ENCODE data around the gene FBXO42.

FBXO42 gene

DNA sequence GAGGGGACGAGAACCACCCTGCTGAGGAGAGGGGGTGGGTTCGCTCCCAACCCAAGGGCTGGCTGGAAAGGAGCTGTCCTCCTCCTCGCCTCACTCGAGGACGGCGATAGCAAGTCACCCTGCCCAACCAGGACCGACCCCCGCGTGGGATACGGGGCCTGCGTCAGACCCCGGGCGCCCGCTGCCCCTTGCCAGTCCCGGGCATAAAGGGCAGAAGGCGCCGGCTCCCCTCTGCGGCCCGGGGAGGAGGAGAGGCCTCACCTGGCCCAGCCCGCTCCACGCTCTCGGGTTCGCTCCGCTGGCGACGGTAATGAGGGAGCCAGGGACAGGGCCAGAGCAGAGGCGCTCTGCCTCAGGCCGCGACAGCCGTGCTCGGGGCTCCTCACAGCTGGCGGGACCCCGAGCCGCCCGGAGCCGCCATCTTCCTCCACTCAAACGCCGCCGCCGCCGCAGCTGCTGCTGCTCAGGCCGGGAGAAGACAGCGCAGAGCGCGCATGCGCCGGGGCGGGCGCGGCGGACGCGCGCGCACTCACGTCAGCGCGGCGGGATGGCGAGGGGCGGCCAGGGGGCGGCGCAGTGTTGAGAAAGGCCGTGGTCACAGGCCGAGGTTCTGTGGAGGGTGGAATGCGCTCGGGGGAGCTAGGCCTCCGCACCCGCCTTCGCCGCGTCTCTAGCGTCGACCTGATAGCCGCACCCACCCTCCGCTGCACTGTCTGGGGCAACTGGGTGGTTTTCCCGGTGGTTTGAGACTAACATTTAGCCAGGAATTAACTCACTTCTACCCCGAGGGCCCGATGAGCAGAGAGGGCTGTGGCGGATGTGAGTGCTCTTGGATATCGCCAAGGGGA, at the start of gene FBXO42:
FBXO42 (minus strand) TSS at position 487 of the 848 bp plus-strand sequence. CDS start 37,062 bp downstream, outside the sequence.
- DNase-seq (ENCODE audit: low read depth), result peak; percentile 90

DNA sequence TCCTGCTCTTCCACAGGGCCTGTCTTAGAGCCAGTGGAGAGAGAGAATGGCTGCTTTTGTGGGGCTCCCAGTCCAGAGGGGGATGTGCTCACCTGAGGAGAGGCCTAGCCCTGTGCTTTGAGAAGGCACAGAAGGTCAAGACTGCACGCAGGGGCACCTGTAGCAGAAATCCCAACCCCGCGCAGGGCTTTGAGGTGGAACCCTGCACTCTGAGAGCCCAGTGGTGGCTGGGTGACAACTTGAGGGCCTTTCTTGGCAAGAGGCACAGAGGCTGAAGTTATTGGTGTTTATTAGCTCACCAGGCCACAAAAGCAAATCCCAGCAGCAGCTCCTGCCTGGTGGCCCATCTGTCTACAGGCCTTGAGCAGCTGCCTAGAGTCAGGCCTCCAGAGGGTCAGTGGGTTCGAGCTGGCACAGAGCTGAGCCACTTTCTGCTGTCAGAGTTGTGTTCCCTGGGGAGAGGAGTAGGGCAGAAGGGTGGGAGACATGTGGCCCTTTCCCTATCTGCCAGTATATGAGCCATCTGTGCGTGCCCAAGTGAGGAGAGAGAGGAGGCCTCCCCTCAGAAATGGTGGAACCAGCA, 46.2 kb upstream of the FBXO42 start:
- no peak for DNase-seq (ENCODE audit: low read depth)

GRCh38 chr1:16397120-16397519, 44.8 kb upstream of the FBXO42 start:
- no peak for DNase-seq (ENCODE audit: low read depth)

DNA sequence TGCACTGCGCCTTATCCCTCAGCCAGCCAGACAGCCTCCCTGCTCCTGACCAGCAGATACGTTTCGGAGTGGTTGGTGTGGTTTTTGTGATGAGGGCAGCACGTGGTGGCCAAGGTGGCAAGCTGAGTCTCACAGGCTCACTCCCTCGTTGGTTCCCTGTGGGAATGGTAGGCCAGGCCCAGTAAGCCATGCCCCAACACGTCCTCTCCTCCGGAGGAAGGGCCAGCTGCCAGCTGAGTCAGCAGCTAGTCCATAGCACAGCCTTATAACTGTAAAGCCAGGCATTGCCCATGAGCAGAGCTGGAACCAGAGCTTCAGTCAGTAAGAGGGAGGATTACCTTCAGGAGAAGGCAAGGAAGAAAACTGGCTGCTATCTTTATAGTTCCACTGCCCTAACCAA, 44.3 kb upstream of the FBXO42 start:
- DNase-seq (ENCODE audit: low read depth), result no peak

GRCh38 chr1:16394977-16395376, 42.7 kb upstream of the FBXO42 start:
- no peak for DNase-seq (ENCODE audit: low read depth)

- no peak for DNase-seq (ENCODE audit: low read depth)
Measured at GRCh38 chr1:16393570-16394521, 41.6 kb upstream of the FBXO42 start.

GRCh38 chr1:16392740-16393569, 40.7 kb upstream of the FBXO42 start:
- DNase-seq (ENCODE audit: low read depth), result no peak

GRCh38 chr1:16391411-16391810, 39.1 kb upstream of the FBXO42 start:
- DNase-seq (ENCODE audit: low read depth), result no peak

- no peak for DNase-seq (ENCODE audit: low read depth)
Measured at GRCh38 chr1:16387201-16388188, 35.2 kb upstream of the FBXO42 start.

DNA sequence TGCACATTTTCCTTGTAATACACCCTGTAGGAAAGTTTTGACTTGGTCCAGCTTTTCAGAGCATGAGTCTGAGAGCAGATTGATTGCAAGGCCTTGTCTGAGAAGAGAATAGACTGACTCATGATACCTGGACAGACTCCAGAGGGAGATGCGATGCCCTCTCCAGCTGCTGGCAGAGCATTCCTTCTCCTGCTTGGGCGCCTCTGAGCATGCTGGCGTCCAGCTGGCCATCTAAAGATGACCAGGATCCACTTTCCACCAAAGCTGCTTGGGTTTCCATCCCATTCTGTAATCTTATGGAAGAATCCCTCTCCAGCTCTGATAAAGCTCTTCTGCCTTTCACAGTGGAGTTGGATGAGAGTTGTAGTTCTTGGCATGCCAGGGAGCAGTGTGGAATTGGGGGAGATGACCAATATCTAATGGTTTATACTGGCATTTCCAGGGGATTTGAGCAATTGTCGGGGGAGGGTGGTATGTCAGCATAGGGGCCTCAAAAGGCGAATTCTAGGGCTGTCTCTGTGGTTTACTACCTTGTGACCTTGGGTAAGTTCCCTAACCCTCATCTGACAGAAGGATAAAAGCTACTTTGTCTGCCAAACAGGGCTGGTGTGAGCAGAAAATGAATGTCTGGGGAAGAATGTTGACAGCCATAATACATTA, 34.3 kb upstream of the FBXO42 start:
- no peak for DNase-seq (ENCODE audit: low read depth)

GRCh38 chr1:16385659-16386453, 33.6 kb upstream of the FBXO42 start:
- DNase-seq (ENCODE audit: low read depth), result no peak

DNA sequence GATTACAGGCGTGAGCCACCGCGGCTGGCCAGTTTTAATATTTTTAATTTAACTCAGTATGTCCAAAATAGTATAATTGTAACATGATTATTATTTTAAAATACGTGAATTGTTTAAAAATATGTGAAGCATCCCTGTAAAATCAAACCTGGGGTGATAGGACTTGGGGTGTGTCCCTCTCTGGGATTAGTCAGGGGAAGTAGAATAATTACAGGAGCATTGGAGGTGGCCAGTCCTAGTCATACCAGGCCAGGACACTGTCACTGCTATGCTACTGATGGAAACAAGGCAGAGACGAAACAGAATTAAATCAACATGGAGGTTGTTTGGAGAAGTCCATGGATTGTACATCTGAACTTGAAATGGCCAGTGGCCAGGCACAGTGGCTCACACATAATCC, 31.6 kb upstream of the FBXO42 start:
- DNase-seq (ENCODE audit: low read depth), result no peak

DNA sequence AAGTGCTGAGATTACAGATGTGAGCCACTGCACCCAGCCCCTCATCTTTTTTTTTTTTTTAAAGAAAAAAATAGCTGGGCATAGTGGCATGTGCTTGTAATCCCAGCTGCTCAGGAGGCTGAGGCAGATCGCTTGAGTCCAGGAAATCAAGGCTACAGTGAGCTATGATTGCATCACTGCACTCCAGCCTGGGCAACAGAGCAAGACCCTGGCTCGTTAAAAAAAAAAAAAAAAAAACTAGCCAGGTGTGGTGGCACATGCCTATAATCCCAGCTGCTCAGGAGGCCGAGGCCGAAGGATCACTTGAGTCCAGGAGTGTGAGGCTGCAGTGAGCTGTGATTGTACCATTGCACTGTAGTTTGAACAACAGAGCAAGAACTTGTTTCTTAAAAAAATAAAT, 28.6 kb upstream of the FBXO42 start:
- no peak for DNase-seq (ENCODE audit: low read depth)

DNA sequence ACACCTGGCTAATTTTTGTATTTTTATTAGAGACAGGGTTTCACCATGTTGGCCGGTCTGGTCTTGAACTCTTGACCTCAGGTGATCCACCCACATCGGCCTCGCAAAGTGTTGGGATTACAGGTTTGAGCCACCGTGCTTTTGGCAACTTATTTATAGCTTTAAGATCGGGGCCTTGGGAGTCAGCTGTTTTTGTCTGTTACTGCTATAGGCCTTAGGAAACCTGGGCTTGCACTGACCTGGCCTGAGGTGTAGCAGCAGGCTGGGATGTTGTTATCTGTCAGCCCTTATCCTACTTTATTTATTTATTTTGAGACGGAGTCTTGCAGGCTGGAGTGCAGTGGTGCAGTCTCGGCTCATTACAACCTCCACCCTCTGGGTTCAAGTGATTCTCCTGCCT, 26.2 kb upstream of the FBXO42 start:
- no peak for DNase-seq (ENCODE audit: low read depth)

GRCh38 chr1:16376971-16377370, 24.7 kb upstream of the FBXO42 start:
- no peak for DNase-seq (ENCODE audit: low read depth)

DNA sequence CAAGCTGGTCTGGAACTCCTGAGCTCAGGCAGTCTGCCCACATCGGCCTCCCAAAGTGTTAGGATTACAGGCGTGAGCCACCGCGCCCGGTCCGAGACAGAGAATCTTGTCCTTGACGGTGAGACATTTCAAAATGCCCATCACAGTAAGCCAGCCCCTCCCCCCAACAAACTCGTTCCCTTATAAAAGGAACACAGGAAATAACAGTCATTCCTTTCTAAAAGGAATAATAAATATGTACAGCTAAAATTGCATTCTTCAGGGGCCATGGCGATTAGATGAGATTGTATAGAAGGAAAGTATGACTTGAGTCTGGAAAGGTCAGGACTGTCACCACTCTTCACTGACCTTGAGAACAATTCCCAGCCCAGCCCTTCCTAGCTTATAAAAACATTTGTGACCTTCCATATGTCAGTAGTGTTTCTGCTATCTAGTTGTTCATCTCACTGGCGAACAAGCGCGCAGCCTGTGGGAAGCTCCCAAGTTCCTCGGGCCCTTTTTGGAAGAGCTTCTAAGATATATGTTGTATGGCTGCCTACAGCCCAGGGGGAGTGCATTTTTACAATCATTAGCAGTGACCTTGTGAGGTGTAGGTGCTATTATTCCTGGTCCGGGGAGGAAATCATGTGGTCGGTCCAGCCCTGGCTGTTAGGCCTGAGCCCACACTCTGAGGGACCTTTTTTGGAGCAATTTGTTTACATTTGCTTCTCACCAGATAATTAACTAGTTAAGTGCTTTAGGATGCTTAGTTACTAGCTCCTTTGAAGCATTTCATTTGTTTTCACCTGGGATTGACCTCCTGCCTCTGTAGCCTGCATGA, 23.5 kb upstream of the FBXO42 start:
- DNase-seq (ENCODE audit: low read depth), result no peak

DNA sequence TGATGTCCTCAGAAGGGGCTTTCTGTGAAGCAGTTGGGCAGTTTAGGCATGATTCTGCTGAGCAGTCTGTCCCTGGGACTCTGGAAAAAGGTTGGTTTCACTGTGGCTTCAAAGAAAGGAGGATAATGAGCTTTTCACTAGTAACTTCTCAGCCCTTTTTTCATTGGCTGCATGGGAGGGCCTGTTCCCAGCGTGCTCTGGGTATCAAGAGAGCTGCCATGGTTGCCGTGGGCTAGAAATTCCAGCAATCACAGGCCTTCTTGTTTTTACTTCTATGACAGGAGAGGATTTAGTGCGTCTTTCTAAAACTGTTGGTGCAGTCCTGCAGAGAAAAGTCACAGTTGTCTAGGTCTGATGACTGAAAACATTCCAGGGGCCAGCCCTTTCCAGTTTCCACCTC, 22.0 kb upstream of the FBXO42 start:
- no peak for DNase-seq (ENCODE audit: low read depth)

All from activated T-helper 9 cell treated with anti-CD3 and anti-CD28 coated beads, Interleukin-2, amount 50 U/mL, for 16 hours (primary cell).